Activated naive CD4-positive, alpha-beta T cell treated with anti-CD3 and anti-CD28 coated beads, Interleukin-2, amount 10 ng/mL, durations not matched to agents 5 hours and 36 hours (primary cell): Measurements from ENCODE around the gene CKAP2. TPM values are rescaled to one million over a fixed set of nuclear protein-coding genes. Genes with fewer than 3 reads are reported as not detected.

ENCODE experiments used
- total RNA-seq, 2 experiments: library from RNA; stranded (reverse); gene quantifications; one replicate each; pipeline ENCODE4 v1.2.3, GENCODE V29; 2021

CKAP2 gene, protein sequence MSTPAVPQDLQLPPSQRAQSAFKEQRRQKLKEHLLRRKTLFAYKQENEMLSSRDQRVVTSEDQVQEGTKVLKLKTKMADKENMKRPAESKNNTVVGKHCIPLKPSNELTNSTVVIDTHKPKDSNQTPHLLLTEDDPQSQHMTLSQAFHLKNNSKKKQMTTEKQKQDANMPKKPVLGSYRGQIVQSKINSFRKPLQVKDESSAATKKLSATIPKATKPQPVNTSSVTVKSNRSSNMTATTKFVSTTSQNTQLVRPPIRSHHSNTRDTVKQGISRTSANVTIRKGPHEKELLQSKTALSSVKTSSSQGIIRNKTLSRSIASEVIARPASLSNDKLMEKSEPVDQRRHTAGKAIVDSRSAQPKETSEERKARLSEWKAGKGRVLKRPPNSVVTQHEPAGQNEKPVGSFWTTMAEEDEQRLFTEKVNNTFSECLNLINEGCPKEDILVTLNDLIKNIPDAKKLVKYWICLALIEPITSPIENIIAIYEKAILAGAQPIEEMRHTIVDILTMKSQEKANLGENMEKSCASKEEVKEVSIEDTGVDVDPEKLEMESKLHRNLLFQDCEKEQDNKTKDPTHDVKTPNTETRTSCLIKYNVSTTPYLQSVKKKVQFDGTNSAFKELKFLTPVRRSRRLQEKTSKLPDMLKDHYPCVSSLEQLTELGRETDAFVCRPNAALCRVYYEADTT
- 10 to 100 TPM; 72.6 to 73.7 TPM for total RNA-seq

DNA sequence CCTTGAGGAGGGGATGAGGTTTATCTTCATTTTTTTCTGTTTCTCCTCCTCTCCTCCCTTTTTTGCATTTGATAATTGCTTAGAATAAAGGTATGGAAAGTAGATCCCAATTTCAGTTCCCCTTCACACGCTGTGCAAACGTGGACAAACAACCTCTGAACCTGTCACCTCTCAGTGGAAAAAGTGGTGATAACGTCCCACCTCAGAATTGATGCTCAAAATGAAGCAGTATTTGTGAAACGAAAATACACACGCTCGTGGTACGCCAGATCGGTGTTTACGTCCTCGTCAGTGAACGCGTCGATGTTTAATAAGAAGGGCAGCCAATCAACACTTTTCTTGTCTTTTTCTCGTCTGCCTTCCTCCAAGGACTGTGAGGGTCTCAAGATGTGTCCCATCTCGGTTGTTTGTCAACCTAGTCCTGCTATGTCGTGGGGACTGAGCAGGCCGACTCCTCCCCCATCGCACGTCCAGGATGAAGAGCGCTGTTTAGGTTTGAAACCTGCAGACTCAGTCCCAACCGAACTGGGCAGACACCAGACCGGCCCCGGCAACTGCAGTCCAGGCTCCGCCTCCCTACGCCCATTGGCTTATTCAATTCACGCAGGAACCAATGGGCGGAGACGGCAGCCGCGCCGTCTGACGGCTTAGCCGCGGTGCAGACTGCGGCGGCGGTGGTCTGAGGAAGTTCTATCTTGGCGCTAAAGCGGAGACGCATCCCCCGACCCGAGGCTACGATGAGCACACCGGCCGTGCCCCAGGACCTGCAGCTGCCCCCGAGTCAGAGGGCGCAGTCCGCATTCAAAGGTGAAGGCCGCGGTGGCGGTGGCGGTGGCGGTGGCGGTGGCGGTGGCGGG lies at the start of gene CKAP2:
CKAP2 (plus strand) TSS at position 659 of the 857 bp plus-strand sequence; CDS start at position 738, 79 bp downstream.

GRCh38 chr13:52405767-52406494 lies 49.3 kb upstream of the CKAP2 start, which contains the start of gene THSD1:
Gene THSD1 (minus strand): TSS chr13:52406172. CDS start chr13:52402600, 3,572 bp downstream.

DNA sequence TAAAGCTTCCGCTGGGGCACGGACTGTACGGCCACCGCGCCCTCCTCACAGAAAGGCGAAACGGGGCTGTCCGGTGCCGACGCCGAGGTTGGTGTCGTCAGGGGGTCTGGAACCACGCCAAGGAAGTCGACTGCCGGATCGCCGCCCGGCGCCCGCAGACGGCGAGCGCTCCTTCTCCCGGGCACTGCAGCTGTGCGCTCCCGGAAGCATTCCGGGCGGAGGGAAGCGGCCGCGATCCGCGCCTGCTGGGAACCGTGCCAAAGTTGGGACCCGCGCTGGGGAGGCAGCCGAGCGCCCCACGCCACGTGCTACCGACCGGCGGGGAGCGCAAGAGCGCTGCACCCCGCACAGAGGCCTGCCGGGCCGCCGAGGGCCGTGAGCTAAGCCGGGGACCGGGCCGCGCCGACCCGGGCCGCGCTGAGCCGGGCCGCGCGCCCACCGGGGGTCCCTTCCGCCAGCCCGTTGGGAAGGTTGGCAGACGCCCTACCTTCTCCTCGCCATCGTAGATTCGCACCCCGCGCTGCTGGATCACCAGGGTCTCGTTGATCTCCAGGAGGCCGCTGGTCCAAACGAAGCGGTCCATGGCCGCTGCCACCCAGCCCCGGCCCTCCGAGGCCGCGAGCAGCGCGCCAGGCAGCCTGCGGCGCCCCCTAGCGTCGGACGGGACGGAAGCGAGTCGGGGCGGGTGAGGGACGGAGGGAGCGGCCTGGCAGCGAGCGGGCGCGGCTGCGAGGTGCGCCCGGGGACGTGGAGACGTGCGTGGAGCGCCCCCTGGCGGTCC lies 5.1 kb upstream of the CKAP2 start, which contains the start of gene VPS36:
VPS36 (minus strand) TSS at position 623 of the 781 bp plus-strand sequence; CDS start at position 583, 40 bp downstream.

Other genes starting within 250 kb of the CKAP2 start
- gene THSD1, start 49.3 kb upstream of the CKAP2 start, total RNA-seq, result under 1 TPM in 1 of 2 experiments, not detected in 1; 0.18 TPM
- gene VPS36, start 4.8 kb upstream of the CKAP2 start, total RNA-seq, result 10 to 100 TPM; 46.1 to 46.5 TPM
- gene HNRNPA1L2, start 187.0 kb downstream of the CKAP2 start, total RNA-seq, result 10 to 100 TPM; 10.5 TPM
- 10 to 100 TPM; 37.8 to 40.3 TPM for gene SUGT1, start 197.4 kb downstream of the CKAP2 start, total RNA-seq